DMS53 (cell line): ENCODE data around the gene POTEM.
"Not testable (repeated sequence)": the region's sequence is repeated elsewhere in the genome, so short reads cannot be mapped to it uniquely, and the experiment has no call there.

ENCODE experiments used
- DNase-seq: peaks from one replicate; lab custom pipeline; 2025; lab: John Stamatoyannopoulos, UW

POTEM gene

GRCh38 chr14:19038060-19038664, 70.9 kb downstream of the POTEM start:
- DNase-seq: not testable (repeated sequence)

- DNase-seq: not testable (repeated sequence)
Measured at GRCh38 chr14:19038785-19039184, 71.6 kb downstream of the POTEM start.

GRCh38 chr14:19043384-19043783, 76.2 kb downstream of the POTEM start:
- DNase-seq: not testable (repeated sequence)
